PC-3 (cell line): ENCODE data around the gene CYCS. TPM values are rescaled to one million over a fixed set of nuclear protein-coding genes. Genes with fewer than 3 reads are reported as not detected.
A peak's percentile ranks its signal among the peaks of the same experiment; 100 is the strongest.

ENCODE experiments used
- ATAC-seq: fragments of 200-7000 bp; cut with Tn5 transposase; 2 replicates; pipeline ENCODE4 v1.9.1; 2020; ENCODE audit warnings: mild to moderate bottlenecking, moderate library complexity
- BruUV-seq: library from RNA; stranded (reverse); fragments of 400-500 nt; replicated peaks from 2 replicates; lab custom pipeline; 2021; lab: Mats Ljungman, UMichigan
- CTCF ChIA-PET: fragments of 300-600 bp; sonication (Branson Sonifier 250); formaldehyde crosslinking; loops from one replicate; lab custom pipeline; 2022; ENCODE audit warnings: antibody characterized with exemption; lab: Charles Lee
- POLR2A ChIA-PET: fragments of 300-600 bp; sonication (Branson Sonifier 250); formaldehyde crosslinking; loops from one replicate; lab custom pipeline; 2022; ENCODE audit warnings: antibody characterized with exemption; ENCODE audit not compliant: unreplicated experiment; lab: Charles Lee
- DNase-seq: peaks from one replicate; pipeline ENCODE4 v3.0.0-alpha.2; 2015
- H2AFZ ChIP-seq: fragments of 300-600 bp; sonication (generic); 2 replicates; pipeline ENCODE4 v1.6.0; 2016; ENCODE audit warnings: antibody characterized with exemption, low read length
- H3F3A ChIP-seq: fragments of 300-600 bp; sonication (generic); one replicate; pipeline ENCODE4 v1.6.0; 2017; ENCODE audit warnings: antibody characterized with exemption, low read length, control low read depth, mild to moderate bottlenecking; ENCODE audit not compliant: unreplicated experiment
- H3K27ac ChIP-seq: fragments of 300-600 bp; sonication (generic); 2 replicates; pipeline ENCODE4 v1.5.1; 2016; ENCODE audit warnings: mild to moderate bottlenecking, low read length
- H3K27me3 ChIP-seq: fragments of 300-600 bp; sonication (generic); 2 replicates; pipeline ENCODE4 v1.6.1; 2016; ENCODE audit warnings: low read length, mixed read lengths
- H3K36me3 ChIP-seq: fragments of 300-600 bp; sonication (generic); 2 replicates; pipeline ENCODE4 v1.6.1; 2016; ENCODE audit warnings: low read depth, mixed run types, low read length, mixed read lengths
- H3K4me1 ChIP-seq: fragments of 300-600 bp; sonication (generic); 2 replicates; pipeline ENCODE4 v1.5.1; 2016; ENCODE audit warnings: low read length; ENCODE audit not compliant: insufficient read depth
- H3K4me2 ChIP-seq: fragments of 300-600 bp; sonication (generic); 2 replicates; pipeline ENCODE4 v1.6.0; 2016; ENCODE audit warnings: low read length
- H3K4me3 ChIP-seq: fragments of 300-600 bp; sonication (generic); 2 replicates; pipeline ENCODE4 v1.5.1; 2016; ENCODE audit warnings: mild to moderate bottlenecking, low read length, mixed read lengths
- H3K79me2 ChIP-seq: fragments of 300-600 bp; sonication (generic); 2 replicates; pipeline ENCODE4 v1.6.1; 2017; ENCODE audit warnings: low read length, mixed read lengths
- H3K9ac ChIP-seq: fragments of 300-600 bp; sonication (generic); 2 replicates; pipeline ENCODE4 v1.6.0; 2016; ENCODE audit warnings: mild to moderate bottlenecking, low read length
- H3K9me2 ChIP-seq: fragments of 300-600 bp; sonication (generic); replicated peaks from 2 replicates; pipeline ENCODE4 v1.6.1; 2016; ENCODE audit warnings: mixed run types, low read length, mixed read lengths
- H3K9me3 ChIP-seq: fragments of 300-600 bp; sonication (generic); 2 replicates; pipeline ENCODE4 v1.6.1; 2016; ENCODE audit warnings: low read length, mixed read lengths
- H4K20me1 ChIP-seq: fragments of 300-600 bp; sonication (generic); 2 replicates; pipeline ENCODE4 v1.6.1; 2016; ENCODE audit warnings: low read length, mixed read lengths
- CTCF ChIP-seq: fragments of 300-600 bp; sonication (generic); conservative IDR thresholded peaks from 2 replicates; pipeline ENCODE4 v1.5.1; 2017; ENCODE audit warnings: antibody characterized with exemption, low read depth, mild to moderate bottlenecking, low read length
- EZH2 ChIP-seq: fragments of 300-600 bp; sonication (generic); IDR thresholded peaks from one replicate; pipeline ENCODE4 v1.6.1; 2017; ENCODE audit warnings: antibody characterized with exemption, mild to moderate bottlenecking, low read length; ENCODE audit not compliant: unreplicated experiment
- EZH2phosphoT487 ChIP-seq: fragments of 300-600 bp; sonication (generic); IDR thresholded peaks from 2 replicates; pipeline ENCODE4 v1.6.1; 2018; ENCODE audit warnings: mild to moderate bottlenecking, antibody characterized with exemption, low read length, borderline replicate concordance
- intact Hi-C: fragments of 100-400 bp; cut with micrococcal nuclease; formaldehyde crosslinking; loops from 2 replicates; pipeline ENCODE4 v1.9.0; 2023
- total RNA-seq: library from RNA; depleted of rRNA; stranded (reverse); fragments of >200 nt; gene quantifications from 2 replicates; pipeline ENCODE4 v1.2.3, GENCODE V29; 2014

The CYCS gene
- total RNA-seq, 1 experiment from 2014 or later = 101 TPM

GRCh38 chr7:25124465-25125136 lies 459 bp downstream of the CYCS start:
- H3K79me2 ChIP-seq = peaks cover 46% of the 10 kb centered on the region
- 0 out of 2 replicates have a peak, but pooled peaks cover 10% of the 10 kb centered on the region for H3K4me1 ChIP-seq
- intact Hi-C loops = loop anchor here (2.0 kb wide), 1 partner anchor 36 kb away; no protein-coding TSS in a partner anchor
- no peaks in the 10 kb centered on the region for H3K27me3 ChIP-seq
- ChIA-PET CTCF (no interaction called here), POLR2A (interaction anchor here (0.5 to 0.7 kb wide), 4 partner anchors 16 to 1413 kb away, joined by 3 to 6 read pairs (median 4); no protein-coding TSS in a partner anchor)
- BruUV-seq = TSS peak; percentile 45
- DNase-seq (no peak), ATAC-seq (peak; percentile 1)
- peaks cover 36% of the 10 kb centered on the region for H4K20me1 ChIP-seq
- H3K9ac ChIP-seq = peak overlapping the region; percentile 95
- no peaks in the 10 kb centered on the region for H3F3A ChIP-seq
- H3K9me3 ChIP-seq = no peaks in the 10 kb centered on the region
- H2AFZ ChIP-seq = no peak overlapping the region
- peak overlapping the region; percentile 100 for H3K4me3 ChIP-seq
- peaks cover 42% of the 10 kb centered on the region for H3K36me3 ChIP-seq
- H3K4me2 ChIP-seq = peak overlapping the region; percentile 84
- no peak overlapping the region; the same call in 1 of the 2 replicates for H3K27ac ChIP-seq
- no peaks in the 10 kb centered on the region for H3K9me2 ChIP-seq
- TF ChIP-seq EZH2phosphoT487 = no peak
- no peak for TF ChIP-seq EZH2
- TF ChIP-seq CTCF = no peak

GRCh38 chr7:25122373-25122772 lies 2.7 kb downstream of the CYCS start:
- no peak overlapping the region for H3K9ac ChIP-seq
- DNase-seq = no peak
- peaks cover 46% of the 10 kb centered on the region for H3K79me2 ChIP-seq
- TF ChIP-seq EZH2 = no peak
- TF ChIP-seq EZH2phosphoT487 = no peak
- TF ChIP-seq CTCF = no peak
- H3K4me2 ChIP-seq = 0 out of 2 replicates have a peak overlapping the region, but pooled peaks have one; percentile 16
- peaks cover 51% of the 10 kb centered on the region for H3K36me3 ChIP-seq
- ATAC-seq = no peak
- H3K27me3 ChIP-seq = no peaks in the 10 kb centered on the region
- no TSS peak for BruUV-seq
- H3K9me2 ChIP-seq = no peaks in the 10 kb centered on the region
- H3K27ac ChIP-seq = no peak overlapping the region
- 0 out of 2 replicates have a peak, but pooled peaks cover 10% of the 10 kb centered on the region for H3K4me1 ChIP-seq
- H3F3A ChIP-seq = no peaks in the 10 kb centered on the region
- peak overlapping the region; percentile 100 for H3K4me3 ChIP-seq
- peaks cover 51% of the 10 kb centered on the region for H4K20me1 ChIP-seq
- intact Hi-C loops = no loop called here
- POLR2A ChIA-PET = no interaction called here
- CTCF ChIA-PET = no interaction called here
- no peak overlapping the region for H2AFZ ChIP-seq
- no peaks in the 10 kb centered on the region for H3K9me3 ChIP-seq

GRCh38 chr7:25121599-25121998 lies 3.5 kb downstream of the CYCS start:
- ATAC-seq = no peak
- peaks cover 51% of the 10 kb centered on the region for H3K36me3 ChIP-seq

More at GRCh38 chr7:25121599-25121998, 3.5 kb downstream of the CYCS start:
- Histone ChIP-seq H2AFZ (no peak overlapping the region), H3K4me3 (no peak overlapping the region), H4K20me1 (peaks cover 53% of the 10 kb centered on the region), H3K79me2 (peaks cover 46% of the 10 kb centered on the region), H3K4me1 (0 out of 2 replicates have a peak, but pooled peaks cover 10% of the 10 kb centered on the region), H3K9ac (no peak overlapping the region), H3K27me3 (no peaks in the 10 kb centered on the region), H3F3A (no peaks in the 10 kb centered on the region), H3K9me3 (no peaks in the 10 kb centered on the region), H3K27ac (no peak overlapping the region), H3K9me2 (no peaks in the 10 kb centered on the region), H3K4me2 (no peak overlapping the region)
- DNase-seq = no peak
- POLR2A ChIA-PET = no interaction called here
- BruUV-seq = no TSS peak
- intact Hi-C loops = no loop called here
- TF ChIP-seq EZH2phosphoT487 (no peak), EZH2 (no peak), CTCF (no peak)
- CTCF ChIA-PET = no interaction called here
